SKM-1 (cell line): ENCODE data around the gene SYK.

Experiments
- DNase-seq: peaks from one replicate; lab custom pipeline; 2025; ENCODE audit not compliant: unreplicated experiment; lab: John Stamatoyannopoulos, UW

Gene SYK

GRCh38 chr9:90939351-90939750 is 137.7 kb downstream of the SYK start:
- DNase-seq, result no peak

- DNase-seq, result no peak
Observed at GRCh38 chr9:90940280-90940679, 138.7 kb downstream of the SYK start.

- no peak for DNase-seq
Observed at GRCh38 chr9:90941661-90942060, 140.0 kb downstream of the SYK start.

GRCh38 chr9:90942555-90942954 is 140.9 kb downstream of the SYK start:
- DNase-seq, result no peak

GRCh38 chr9:90943341-90943740 is 141.7 kb downstream of the SYK start:
- no peak for DNase-seq

- DNase-seq, result no peak
Observed at GRCh38 chr9:90945336-90945735, 143.7 kb downstream of the SYK start.

- no peak for DNase-seq
Observed at GRCh38 chr9:90946982-90947381, 145.4 kb downstream of the SYK start.
